ENCODE results near the gene PTGS1. TPM values are rescaled to one million over a fixed set of nuclear protein-coding genes. Genes with fewer than 3 reads are reported as not detected.

Gene PTGS1
- polyA plus RNA-seq, 1 donor (not counting 4 experiments of a cell fraction or from before 2014, with no cell fraction given) = 4.5 TPM

DNA sequence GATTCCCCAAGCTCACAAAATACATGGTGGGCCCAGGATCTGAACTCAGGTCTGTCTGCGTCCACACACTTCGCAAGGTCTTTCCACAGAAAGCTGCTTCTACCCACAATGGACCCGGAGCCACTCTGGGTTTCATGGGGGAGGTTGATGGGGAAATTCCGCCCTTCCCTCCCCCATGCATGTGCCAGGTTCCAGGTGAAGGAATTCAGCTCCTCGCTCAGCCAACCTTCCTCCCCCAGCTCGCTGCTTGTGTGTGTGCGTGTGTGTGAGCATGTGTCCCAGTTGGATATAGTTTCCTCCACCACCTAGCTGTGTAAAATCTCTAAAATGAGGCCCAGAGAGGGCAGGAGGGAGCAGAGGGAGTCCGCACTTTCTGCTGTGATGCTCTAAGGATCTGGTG lies 1.0 kb downstream of the PTGS1 start:
- no peaks in the 10 kb centered on the region for H4K20me1 ChIP-seq (ENCODE audit: control insufficient read depth, extremely low read depth, insufficient read depth, low read length)
- H2AFZ ChIP-seq (ENCODE audit: control insufficient read depth, low read length) = no peak overlapping the region
- dilution Hi-C loops (cut with MboI; ENCODE audit: extremely low pct_ligation_motif_present, low sequenced_read_pairs) = no loop called here
- DNase-seq (ENCODE audit: low read depth, low spot score) (no peak), FAIRE-seq (no peak)
- no peaks in the 10 kb centered on the region for H3K79me2 ChIP-seq (ENCODE audit: control insufficient read depth, insufficient read depth, low read length)
- H3K4me1 ChIP-seq (ENCODE audit: control insufficient read depth, extremely low read depth, insufficient read depth, low read length) = peaks cover 41% of the 10 kb centered on the region
- H3K4me3 ChIP-seq (ENCODE audit: control insufficient read depth in 2 of 3, extremely low read depth in 1 of 3, insufficient read depth in 2 of 3, low read depth in 1 of 3, low read length in 3 of 3) = peak overlapping the region in 1 of 3 experiments; percentile 43
- H3K9me3 ChIP-seq (ENCODE audit: control insufficient read depth, low read depth, low read length) = no peaks in the 10 kb centered on the region
- no peak overlapping the region for H3K9ac ChIP-seq (ENCODE audit: control insufficient read depth, extremely low read depth, insufficient read depth, low read length)
- no peak overlapping the region for H3K4me2 ChIP-seq (ENCODE audit: control insufficient read depth, extremely low read depth, insufficient read depth, low read depth, low read length)
- TF ChIP-seq, protein P1, sequence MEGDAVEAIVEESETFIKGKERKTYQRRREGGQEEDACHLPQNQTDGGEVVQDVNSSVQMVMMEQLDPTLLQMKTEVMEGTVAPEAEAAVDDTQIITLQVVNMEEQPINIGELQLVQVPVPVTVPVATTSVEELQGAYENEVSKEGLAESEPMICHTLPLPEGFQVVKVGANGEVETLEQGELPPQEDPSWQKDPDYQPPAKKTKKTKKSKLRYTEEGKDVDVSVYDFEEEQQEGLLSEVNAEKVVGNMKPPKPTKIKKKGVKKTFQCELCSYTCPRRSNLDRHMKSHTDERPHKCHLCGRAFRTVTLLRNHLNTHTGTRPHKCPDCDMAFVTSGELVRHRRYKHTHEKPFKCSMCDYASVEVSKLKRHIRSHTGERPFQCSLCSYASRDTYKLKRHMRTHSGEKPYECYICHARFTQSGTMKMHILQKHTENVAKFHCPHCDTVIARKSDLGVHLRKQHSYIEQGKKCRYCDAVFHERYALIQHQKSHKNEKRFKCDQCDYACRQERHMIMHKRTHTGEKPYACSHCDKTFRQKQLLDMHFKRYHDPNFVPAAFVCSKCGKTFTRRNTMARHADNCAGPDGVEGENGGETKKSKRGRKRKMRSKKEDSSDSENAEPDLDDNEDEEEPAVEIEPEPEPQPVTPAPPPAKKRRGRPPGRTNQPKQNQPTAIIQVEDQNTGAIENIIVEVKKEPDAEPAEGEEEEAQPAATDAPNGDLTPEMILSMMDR (optimal IDR thresholded peaks at IDR 0.05 in 1 of 3, IDR thresholded peaks at IDR 0.05 in 1 of 3, conservative IDR thresholded peaks at IDR 0.05 in 1 of 3; ENCODE audit: extremely low read depth in 1 of 3, insufficient read depth in 2 of 3, low read length in 3 of 3) = no peak
- no peak for TF ChIP-seq EZH2 (IDR thresholded peaks at IDR 0.05; ENCODE audit: low read length)
- no peak overlapping the region for H3K27ac ChIP-seq (ENCODE audit: control insufficient read depth, insufficient read depth, low read length)
- H3K36me3 ChIP-seq (ENCODE audit: control insufficient read depth in 2 of 2, extremely low read depth in 1 of 2, insufficient read depth in 2 of 2, low read length in 2 of 2) = no peaks in the 10 kb centered on the region
- no peaks in the 10 kb centered on the region for H3K9me1 ChIP-seq (ENCODE audit: control insufficient read depth, extremely low read depth, insufficient read depth, low read length)
- no peaks in the 10 kb centered on the region for H3K27me3 ChIP-seq (ENCODE audit: control insufficient read depth, extremely low read depth, insufficient read depth, low read length)

DNA sequence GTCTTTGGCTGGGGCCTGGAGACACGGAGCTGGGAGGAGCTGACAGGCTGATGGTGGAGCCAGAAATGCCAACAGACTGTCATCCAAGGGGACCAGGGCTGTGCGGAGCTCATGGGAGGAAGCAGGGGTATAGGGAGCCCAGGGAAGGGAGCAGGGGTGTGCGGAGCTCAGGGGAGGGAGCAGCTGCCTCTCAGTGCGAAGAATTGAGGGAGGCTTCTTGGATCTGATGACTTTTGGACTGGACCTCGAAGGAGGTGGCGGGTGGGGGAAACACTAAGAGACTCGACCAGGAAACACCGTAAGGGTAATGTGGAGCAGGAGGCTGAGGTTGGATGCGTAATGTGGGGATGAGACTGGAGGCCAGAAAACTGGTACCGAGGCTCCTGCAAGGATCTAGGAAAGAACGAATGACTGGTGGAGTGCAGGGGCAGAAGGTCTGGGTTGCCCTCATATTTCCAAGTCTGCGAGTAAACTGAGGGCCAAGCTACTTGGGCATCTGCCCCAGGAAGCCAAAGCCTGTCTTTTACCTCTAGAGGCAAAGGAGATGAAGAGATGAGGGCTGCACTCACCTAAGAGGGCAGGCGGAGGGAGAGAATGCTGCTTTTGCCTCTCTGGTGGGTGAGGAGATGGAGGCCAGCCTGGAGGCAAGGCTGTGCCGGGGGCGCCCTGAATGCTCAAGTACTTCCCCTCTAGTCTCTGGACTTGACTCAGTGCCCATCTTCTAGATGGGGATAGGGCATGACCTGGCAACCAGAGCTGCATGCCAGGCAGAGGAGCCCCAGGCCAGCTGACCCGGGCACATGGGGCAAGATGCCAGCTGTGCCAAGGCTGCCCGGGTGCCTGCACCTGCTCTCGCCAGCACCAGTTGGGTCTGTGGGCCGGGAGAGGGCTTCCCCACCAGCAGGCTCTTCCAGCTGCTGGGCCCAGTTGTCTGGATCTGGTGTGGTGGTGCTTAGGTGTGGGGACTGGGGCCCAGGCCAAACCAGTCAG lies 2.3 kb downstream of the PTGS1 start:
- dilution Hi-C loops (cut with MboI; ENCODE audit: extremely low pct_ligation_motif_present, low sequenced_read_pairs) = no loop called here
- Histone ChIP-seq H3K27me3 (ENCODE audit: control insufficient read depth, extremely low read depth, insufficient read depth, low read length) (no peaks in the 10 kb centered on the region), H3K4me1 (ENCODE audit: control insufficient read depth, extremely low read depth, insufficient read depth, low read length) (peaks cover 30% of the 10 kb centered on the region), H4K20me1 (ENCODE audit: control insufficient read depth, extremely low read depth, insufficient read depth, low read length) (no peaks in the 10 kb centered on the region), H3K27ac (ENCODE audit: control insufficient read depth, insufficient read depth, low read length) (no peak overlapping the region), H3K4me2 (ENCODE audit: control insufficient read depth, extremely low read depth, insufficient read depth, low read depth, low read length) (no peak overlapping the region), H3K4me3 (ENCODE audit: control insufficient read depth in 2 of 3, extremely low read depth in 1 of 3, insufficient read depth in 2 of 3, low read depth in 1 of 3, low read length in 3 of 3) (no peak overlapping the region), H3K9me1 (ENCODE audit: control insufficient read depth, extremely low read depth, insufficient read depth, low read length) (no peaks in the 10 kb centered on the region), H3K9me3 (ENCODE audit: control insufficient read depth, low read depth, low read length) (no peaks in the 10 kb centered on the region), H3K79me2 (ENCODE audit: control insufficient read depth, insufficient read depth, low read length) (no peaks in the 10 kb centered on the region), H3K9ac (ENCODE audit: control insufficient read depth, extremely low read depth, insufficient read depth, low read length) (no peak overlapping the region), H3K36me3 (ENCODE audit: control insufficient read depth in 2 of 2, extremely low read depth in 1 of 2, insufficient read depth in 2 of 2, low read length in 2 of 2) (no peaks in the 10 kb centered on the region), H2AFZ (ENCODE audit: control insufficient read depth, low read length) (no peak overlapping the region)
- TF ChIP-seq, protein P1 (optimal IDR thresholded peaks at IDR 0.05 in 1 of 3, IDR thresholded peaks at IDR 0.05 in 1 of 3, conservative IDR thresholded peaks at IDR 0.05 in 1 of 3; ENCODE audit: extremely low read depth in 1 of 3, insufficient read depth in 2 of 3, low read length in 3 of 3) = no peak
- no peak for TF ChIP-seq EZH2 (IDR thresholded peaks at IDR 0.05; ENCODE audit: low read length)
- no peak for FAIRE-seq
- no peak for DNase-seq (ENCODE audit: low read depth, low spot score)
